Chondrocyte (in vitro differentiated cells): ENCODE measurements around the gene BRF1. TPM values are rescaled to one million over a fixed set of nuclear protein-coding genes. Genes with fewer than 3 reads are reported as not detected.

Source experiments
- DNase-seq: peaks from one replicate; pipeline ENCODE4 v3.0.0; 2021; ENCODE audit warnings: mixed read lengths, low spot score
- H3K27ac Mint-ChIP-seq: one replicate; pipeline ENCODE4 v1.8.0; 2021; ENCODE audit warnings: mild to moderate bottlenecking, moderate library complexity, mixed read lengths; ENCODE audit not compliant: unreplicated experiment
- H3K27me3 Mint-ChIP-seq: 2 replicates; pipeline ENCODE4 v1.8.0; 2021; ENCODE audit warnings: low read depth, mixed read lengths
- H3K36me3 Mint-ChIP-seq: 2 replicates; pipeline ENCODE4 v1.8.0; 2021; ENCODE audit warnings: low read depth, mixed read lengths
- H3K4me1 Mint-ChIP-seq: 2 replicates; pipeline ENCODE4 v1.8.0; 2021; ENCODE audit warnings: low read depth, mild to moderate bottlenecking, mixed read lengths
- H3K4me3 Mint-ChIP-seq: one replicate; pipeline ENCODE4 v1.8.0; 2021; ENCODE audit warnings: mild to moderate bottlenecking, moderate library complexity, mixed read lengths; ENCODE audit not compliant: unreplicated experiment
- H3K9me3 Mint-ChIP-seq: 2 replicates; pipeline ENCODE4 v1.8.0; 2021; ENCODE audit warnings: low read depth, mixed read lengths
- total RNA-seq: library from RNA; stranded (reverse); gene quantifications from 3 replicates; pipeline ENCODE4 v1.2.1, GENCODE V29; 2021
- TF ChIP-seq, protein P1 (sequence below): fragments of 200-600 bp; sonication (generic); IDR thresholded peaks from 2 replicates; pipeline ENCODE4 v1.5.0; 2021; ENCODE audit warnings: antibody characterized with exemption, mild to moderate bottlenecking, moderate library complexity

The BRF1 gene
- total RNA-seq, 1 donor from 2014 or later = 26.1 TPM

DNA sequence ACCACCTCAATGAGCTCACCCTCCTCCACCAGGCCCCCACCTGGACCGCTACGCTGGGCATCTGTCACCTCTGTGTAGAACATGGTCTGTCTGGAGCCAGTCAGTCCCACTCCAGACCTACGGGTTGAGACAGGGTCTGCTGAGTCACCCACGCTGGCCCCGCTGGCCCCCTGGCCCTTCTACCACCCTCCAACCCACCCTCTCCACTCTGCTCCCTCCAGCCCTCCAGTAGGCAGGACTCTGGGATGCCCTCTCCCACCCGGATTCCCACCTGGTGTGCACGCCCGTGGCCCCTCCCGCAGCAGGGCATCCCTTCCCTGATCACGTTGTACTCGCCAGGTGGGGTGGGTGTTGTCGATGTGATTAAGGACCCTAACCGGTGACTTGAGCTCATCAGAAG lies 127.7 kb downstream of the BRF1 start:
- no peaks in the 10 kb centered on the region for H3K9me3 Mint-ChIP-seq
- no peak overlapping the region for H3K4me3 Mint-ChIP-seq
- TF ChIP-seq, protein P1, sequence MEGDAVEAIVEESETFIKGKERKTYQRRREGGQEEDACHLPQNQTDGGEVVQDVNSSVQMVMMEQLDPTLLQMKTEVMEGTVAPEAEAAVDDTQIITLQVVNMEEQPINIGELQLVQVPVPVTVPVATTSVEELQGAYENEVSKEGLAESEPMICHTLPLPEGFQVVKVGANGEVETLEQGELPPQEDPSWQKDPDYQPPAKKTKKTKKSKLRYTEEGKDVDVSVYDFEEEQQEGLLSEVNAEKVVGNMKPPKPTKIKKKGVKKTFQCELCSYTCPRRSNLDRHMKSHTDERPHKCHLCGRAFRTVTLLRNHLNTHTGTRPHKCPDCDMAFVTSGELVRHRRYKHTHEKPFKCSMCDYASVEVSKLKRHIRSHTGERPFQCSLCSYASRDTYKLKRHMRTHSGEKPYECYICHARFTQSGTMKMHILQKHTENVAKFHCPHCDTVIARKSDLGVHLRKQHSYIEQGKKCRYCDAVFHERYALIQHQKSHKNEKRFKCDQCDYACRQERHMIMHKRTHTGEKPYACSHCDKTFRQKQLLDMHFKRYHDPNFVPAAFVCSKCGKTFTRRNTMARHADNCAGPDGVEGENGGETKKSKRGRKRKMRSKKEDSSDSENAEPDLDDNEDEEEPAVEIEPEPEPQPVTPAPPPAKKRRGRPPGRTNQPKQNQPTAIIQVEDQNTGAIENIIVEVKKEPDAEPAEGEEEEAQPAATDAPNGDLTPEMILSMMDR = no peak
- no peak for DNase-seq
- peaks cover 20% of the 10 kb centered on the region for H3K4me1 Mint-ChIP-seq
- no peaks in the 10 kb centered on the region for H3K36me3 Mint-ChIP-seq
- H3K27ac Mint-ChIP-seq = no peak overlapping the region
- H3K27me3 Mint-ChIP-seq = no peaks in the 10 kb centered on the region

GRCh38 chr14:105172476-105172875 lies 128.3 kb downstream of the BRF1 start:
- DNase-seq = no peak
- H3K27me3 Mint-ChIP-seq = no peaks in the 10 kb centered on the region
- TF ChIP-seq, protein P1 = no peak
- no peaks in the 10 kb centered on the region for H3K9me3 Mint-ChIP-seq
- no peak overlapping the region for H3K4me3 Mint-ChIP-seq
- H3K27ac Mint-ChIP-seq = no peak overlapping the region
- H3K4me1 Mint-ChIP-seq = peaks cover 20% of the 10 kb centered on the region
- H3K36me3 Mint-ChIP-seq = no peaks in the 10 kb centered on the region

GRCh38 chr14:105171004-105171673 lies 129.7 kb downstream of the BRF1 start:
- H3K4me1 Mint-ChIP-seq = peaks cover 24% of the 10 kb centered on the region
- no peak for DNase-seq
- H3K36me3 Mint-ChIP-seq = no peaks in the 10 kb centered on the region
- H3K4me3 Mint-ChIP-seq = no peak overlapping the region
- no peak overlapping the region for H3K27ac Mint-ChIP-seq
- no peaks in the 10 kb centered on the region for H3K9me3 Mint-ChIP-seq
- TF ChIP-seq, protein P1 = no peak
- H3K27me3 Mint-ChIP-seq = no peaks in the 10 kb centered on the region

DNA sequence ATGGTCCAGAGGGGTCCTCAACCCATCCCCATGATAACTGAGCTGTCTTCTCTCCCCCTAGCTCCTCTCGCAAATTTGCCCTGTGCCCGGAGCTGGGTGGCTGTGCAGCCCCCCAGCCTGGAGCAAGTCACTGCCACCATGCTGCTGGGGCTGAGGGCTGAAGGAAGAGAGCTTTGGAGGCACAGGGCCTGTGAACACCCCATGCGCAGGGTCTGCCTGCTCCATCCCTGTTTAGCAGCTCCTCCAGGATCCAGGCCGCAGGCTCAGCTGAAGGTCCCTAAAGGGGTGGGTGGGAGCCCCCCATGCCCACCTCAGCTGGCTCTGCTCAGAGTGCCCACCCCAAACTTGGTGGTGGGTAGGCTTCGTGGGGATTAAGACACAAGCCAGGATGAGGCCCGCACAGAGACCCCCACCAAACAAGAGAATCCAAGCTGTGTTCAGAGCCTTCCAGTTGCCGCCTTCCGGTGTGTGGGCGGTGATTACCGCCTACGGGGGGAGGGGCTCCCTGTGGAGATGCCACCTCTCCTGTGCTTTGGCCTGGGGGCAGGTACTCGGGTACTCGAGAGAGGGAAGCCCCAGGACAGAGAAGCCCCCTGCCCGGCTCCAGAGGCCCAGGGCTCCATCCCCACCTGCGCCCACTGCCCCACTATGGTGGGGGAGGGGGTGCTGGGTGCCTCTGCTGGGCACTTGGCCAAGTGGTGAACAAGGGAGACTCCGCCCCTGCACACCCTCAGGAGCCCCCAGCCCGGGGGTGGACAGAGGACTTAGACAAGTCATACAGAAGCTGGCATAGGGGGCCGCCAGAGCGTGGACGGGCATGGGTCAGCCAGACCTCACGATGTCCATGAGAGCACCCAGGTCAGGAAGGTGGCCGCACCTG lies 130.8 kb downstream of the BRF1 start:
- TF ChIP-seq, protein P1 = no peak
- Mint-ChIP-seq H3K27me3 (no peaks in the 10 kb centered on the region), H3K4me1 (peaks cover 24% of the 10 kb centered on the region), H3K36me3 (no peaks in the 10 kb centered on the region), H3K27ac (peak overlapping the region; percentile 17), H3K9me3 (no peaks in the 10 kb centered on the region), H3K4me3 (peak overlapping the region; percentile 66)
- no peak for DNase-seq

DNA sequence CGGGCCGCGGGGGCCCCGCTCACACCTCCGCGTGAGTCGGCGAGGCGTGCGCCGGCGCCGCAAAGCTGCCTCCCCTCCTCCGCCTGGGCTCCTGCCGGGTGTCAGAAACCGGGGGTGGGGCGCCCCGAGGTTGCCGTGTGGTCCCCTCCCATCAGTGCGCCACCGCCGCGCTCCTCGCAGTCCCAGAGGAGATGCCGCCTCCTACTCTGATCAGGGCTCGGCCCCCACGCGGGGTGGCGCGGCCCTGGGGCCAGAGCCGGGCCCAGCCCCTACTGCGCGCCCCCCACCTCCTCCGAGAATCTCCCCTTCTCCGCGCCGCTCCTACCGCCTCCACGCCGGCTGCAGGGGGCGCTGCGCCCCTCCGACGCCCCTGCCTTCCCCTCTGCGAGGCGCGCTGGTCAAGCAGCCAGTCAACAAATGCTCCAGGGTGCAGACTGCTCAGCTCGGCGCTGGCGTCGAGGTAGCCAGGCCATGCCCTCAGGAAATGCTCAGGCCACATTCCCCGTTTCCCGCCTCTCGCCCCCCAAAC lies 131.8 kb downstream of the BRF1 start:
- no peaks in the 10 kb centered on the region for H3K9me3 Mint-ChIP-seq
- H3K4me1 Mint-ChIP-seq = peaks cover 24% of the 10 kb centered on the region
- peak overlapping the region; percentile 62 for H3K4me3 Mint-ChIP-seq
- TF ChIP-seq, protein P1 = peak; percentile 76
- no peaks in the 10 kb centered on the region for H3K36me3 Mint-ChIP-seq
- no peaks in the 10 kb centered on the region for H3K27me3 Mint-ChIP-seq
- H3K27ac Mint-ChIP-seq = no peak overlapping the region
- no peak for DNase-seq
